Tibial artery (tissue), 4 donors: ENCODE results near the gene PDZRN4.
"Not testable (repeated sequence)": the region's sequence is repeated elsewhere in the genome, so short reads cannot be mapped to it uniquely, and the experiment has no call there.

Experiments used
- DNase-seq, 2 donors: peaks; one replicate each; pipeline ENCODE4 v3.0.0-alpha.2; 2019
- H3K27ac ChIP-seq, 2 donors: fragments of 200-600 bp; sonication (generic) in 1 of 2; 1 replicate in 1 of 2; 2 replicates in 1 of 2; pipeline ENCODE4 v1.5.1; 2018 to 2019; ENCODE audit warnings: mild to moderate bottlenecking in 1 of 2
- H3K27me3 ChIP-seq, 2 donors: fragments of 200-600 bp; sonication (generic) in 1 of 2; one replicate each; pipeline versions ENCODE4 v1.5.1 to v1.6.0; 2016 to 2019
- H3K36me3 ChIP-seq, 3 donors: fragments of 200-600 bp; sonication (generic) in 2 of 3; one replicate each; pipeline ENCODE4 v1.5.1; 2016 to 2019; ENCODE audit warnings: mild to moderate bottlenecking in 2 of 3
- H3K4me1 ChIP-seq, 4 donors: fragments of 200-600 bp; sonication (generic) in 2 of 4; 1 replicate in 3 of 4; 2 replicates in 1 of 4; pipeline ENCODE4 v1.5.1; 2016 to 2019
- H3K4me3 ChIP-seq, 2 donors: fragments of 200-600 bp; sonication (generic) in 1 of 2; 1 replicate in 1 of 2; 2 replicates in 1 of 2; pipeline ENCODE4 v1.5.1; 2018 to 2019; ENCODE audit warnings: mild to moderate bottlenecking in 2 of 2
- H3K9me3 ChIP-seq, 3 donors: fragments of 200-600 bp; sonication (generic) in 1 of 3; one replicate each; pipeline ENCODE4 v1.5.1; 2016 to 2019
- CTCF ChIP-seq, 2 experiments: fragments of 200-600 bp in 1 of 2; fragments of 450-650 bp in 1 of 2; IDR thresholded peaks; one replicate each; pipeline ENCODE4 v1.5.1; 2017 to 2019; ENCODE audit warnings: antibody characterized with exemption in 2 of 2, mild to moderate bottlenecking in 1 of 2, moderate library complexity in 1 of 2
- intact Hi-C: fragments of 100-400 bp; cut with DNase I; formaldehyde crosslinking; loops from one replicate; pipeline ENCODE4 v1.15.0; 2023; ENCODE audit warnings: low total_unique reads

PDZRN4 gene

GRCh38 chr12:41188841-41189394, 798 bp downstream of the PDZRN4 start:
- intact Hi-C loops, result no loop called here
- Histone ChIP-seq H3K4me3 (peak overlapping the region; percentile 69 to 78), H3K4me1 (peaks cover 0 to 63% (median 9%) of the 10 kb centered on the region in 4 donors), H3K9me3 (no peaks in the 10 kb centered on the region), H3K36me3 (no peaks in the 10 kb centered on the region), H3K27ac (peak overlapping the region; percentile 91 to 92), H3K27me3 (no peaks in the 10 kb centered on the region)
- TF ChIP-seq CTCF (IDR thresholded peaks at IDR 0.05), result no peak
- peak in 1 of 2 donors; percentile 67 for DNase-seq

- peak; percentile 27 to 77 for DNase-seq
- Histone ChIP-seq H3K9me3 (no peaks in the 10 kb centered on the region), H3K27ac (peak overlapping the region; percentile 91 to 92)
Measured at GRCh38 chr12:41189395-41190251, 1.5 kb downstream of the PDZRN4 start.

GRCh38 chr12:41190338-41190737, 2.2 kb downstream of the PDZRN4 start:
- H3K36me3 ChIP-seq, result peaks cover 0 to 7% (median 0%) of the 10 kb centered on the region in 3 donors
- peaks cover 0 to 63% (median 9%) of the 10 kb centered on the region in 4 donors for H3K4me1 ChIP-seq
- intact Hi-C loops, result loop anchor here (10.0 kb wide), 1 partner anchor 834 kb away; no protein-coding TSS in a partner anchor
- DNase-seq, result no peak
- H3K4me3 ChIP-seq, result peak overlapping the region; percentile 69 to 78
- H3K27me3 ChIP-seq, result no peaks in the 10 kb centered on the region
- peak; percentile 65 to 75 for TF ChIP-seq CTCF (IDR thresholded peaks at IDR 0.05)
- H3K9me3 ChIP-seq, result no peaks in the 10 kb centered on the region
- H3K27ac ChIP-seq, result peak overlapping the region; percentile 91 to 92

More at GRCh38 chr12:41189395-41190251, 1.5 kb downstream of the PDZRN4 start:
- peaks cover 0 to 63% (median 9%) of the 10 kb centered on the region in 4 donors for H3K4me1 ChIP-seq
- peaks cover 0 to 6% (median 0%) of the 10 kb centered on the region in 3 donors for H3K36me3 ChIP-seq
- no peak for TF ChIP-seq CTCF (IDR thresholded peaks at IDR 0.05)
- intact Hi-C loops, result loop anchor here (10.0 kb wide), 1 partner anchor 835 kb away; no protein-coding TSS in a partner anchor
- no peaks in the 10 kb centered on the region for H3K27me3 ChIP-seq
- peak overlapping the region; percentile 69 to 78 for H3K4me3 ChIP-seq

GRCh38 chr12:41191549-41191948, 3.4 kb downstream of the PDZRN4 start:
- not testable (repeated sequence) for H3K4me3 ChIP-seq, H3K9me3 ChIP-seq, H3K36me3 ChIP-seq, DNase-seq, H3K27me3 ChIP-seq, H3K27ac ChIP-seq
- H3K4me1 ChIP-seq, result peaks cover 0 to 56% (median 9%) of the 10 kb centered on the region in 4 donors
- intact Hi-C loops, result loop anchor here (10.0 kb wide), 1 partner anchor 833 kb away; no protein-coding TSS in a partner anchor

GRCh38 chr12:41193311-41193710, 5.2 kb downstream of the PDZRN4 start:
- no peaks in the 10 kb centered on the region for H3K27me3 ChIP-seq
- TF ChIP-seq CTCF (IDR thresholded peaks at IDR 0.05), result no peak
- peak overlapping the region in 1 of 2 donors; percentile 14 for H3K27ac ChIP-seq
- H3K9me3 ChIP-seq, result no peaks in the 10 kb centered on the region
- intact Hi-C loops, result loop anchor here (10.0 kb wide), 1 partner anchor 831 kb away; no protein-coding TSS in a partner anchor
- H3K36me3 ChIP-seq, result peaks cover 0 to 7% (median 0%) of the 10 kb centered on the region in 3 donors
- H3K4me3 ChIP-seq, result no peak overlapping the region
- no peak for DNase-seq
- peaks cover 0 to 43% (median 7%) of the 10 kb centered on the region in 4 donors for H3K4me1 ChIP-seq

- intact Hi-C loops, result no loop called here
- no peak for TF ChIP-seq CTCF (IDR thresholded peaks at IDR 0.05)
- no peak for DNase-seq
- no peak overlapping the region for H3K27ac ChIP-seq
- no peak overlapping the region for H3K4me3 ChIP-seq
- H3K4me1 ChIP-seq, result peaks cover 0 to 16% (median 0%) of the 10 kb centered on the region in 4 donors
- H3K9me3 ChIP-seq, result no peaks in the 10 kb centered on the region
- no peaks in the 10 kb centered on the region for H3K36me3 ChIP-seq
- no peaks in the 10 kb centered on the region for H3K27me3 ChIP-seq
Measured at GRCh38 chr12:41202051-41202450, 13.9 kb downstream of the PDZRN4 start.
